Urothelium cell line (cell line): ENCODE measurements around the gene BCDIN3D.

ENCODE experiments used
- DNase-seq: peaks from one replicate; pipeline ENCODE4 v3.0.0; 2011; ENCODE audit warnings: low spot score, mixed read lengths
- FAIRE-seq: peaks from 2 replicates; lab custom pipeline; 2011; peaks lifted over from hg19 to GRCh38; lab: Jason Lieb, UNC

The BCDIN3D gene

GRCh38 chr12:49800421-49801140 lies 42.3 kb downstream of the BCDIN3D start:
- DNase-seq (no peak), FAIRE-seq (no peak)

GRCh38 chr12:49798934-49799333 lies 44.0 kb downstream of the BCDIN3D start:
- DNase-seq: no peak
- no peak for FAIRE-seq

DNA sequence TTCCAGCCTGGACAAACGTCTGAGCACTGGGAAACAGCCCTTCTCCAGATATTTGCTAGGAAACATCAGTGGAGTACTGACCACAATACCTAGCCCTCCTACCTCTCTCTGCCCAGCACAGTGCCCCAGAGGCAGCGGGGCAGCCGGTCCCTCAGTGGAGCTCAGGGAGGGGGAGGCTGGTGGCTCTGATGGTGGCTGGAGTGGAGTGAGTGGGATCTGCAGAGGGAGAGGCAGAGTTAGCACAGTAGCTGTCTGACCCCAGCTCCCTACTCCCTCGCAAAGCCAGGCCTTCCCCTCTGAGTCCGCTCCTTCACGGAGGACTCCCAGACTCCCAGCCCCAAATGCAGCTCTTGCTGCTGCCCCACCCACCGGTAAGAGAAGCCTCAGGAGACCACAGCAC lies 44.7 kb downstream of the BCDIN3D start:
- FAIRE-seq: no peak

DNA sequence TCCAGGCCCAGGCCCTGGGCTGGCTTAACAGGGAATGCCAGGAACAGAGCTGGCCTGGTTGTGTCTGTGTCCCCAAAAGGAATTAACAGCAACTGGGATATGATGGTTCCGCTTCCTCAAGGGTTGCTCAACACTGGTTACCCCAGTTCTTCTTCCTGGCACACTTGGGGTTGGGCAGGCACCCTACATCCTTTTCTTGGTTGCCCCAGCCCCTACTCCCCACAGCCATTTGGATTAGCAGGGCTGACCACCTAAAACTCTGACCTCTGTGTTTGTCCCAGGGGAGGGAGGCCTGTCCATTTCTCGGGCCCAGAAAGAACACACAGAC lies 45.5 kb downstream of the BCDIN3D start:
- no peak for DNase-seq
- no peak for FAIRE-seq

More for the DNA sequence above, 44.7 kb downstream of the BCDIN3D start:
- no peak for DNase-seq

DNA sequence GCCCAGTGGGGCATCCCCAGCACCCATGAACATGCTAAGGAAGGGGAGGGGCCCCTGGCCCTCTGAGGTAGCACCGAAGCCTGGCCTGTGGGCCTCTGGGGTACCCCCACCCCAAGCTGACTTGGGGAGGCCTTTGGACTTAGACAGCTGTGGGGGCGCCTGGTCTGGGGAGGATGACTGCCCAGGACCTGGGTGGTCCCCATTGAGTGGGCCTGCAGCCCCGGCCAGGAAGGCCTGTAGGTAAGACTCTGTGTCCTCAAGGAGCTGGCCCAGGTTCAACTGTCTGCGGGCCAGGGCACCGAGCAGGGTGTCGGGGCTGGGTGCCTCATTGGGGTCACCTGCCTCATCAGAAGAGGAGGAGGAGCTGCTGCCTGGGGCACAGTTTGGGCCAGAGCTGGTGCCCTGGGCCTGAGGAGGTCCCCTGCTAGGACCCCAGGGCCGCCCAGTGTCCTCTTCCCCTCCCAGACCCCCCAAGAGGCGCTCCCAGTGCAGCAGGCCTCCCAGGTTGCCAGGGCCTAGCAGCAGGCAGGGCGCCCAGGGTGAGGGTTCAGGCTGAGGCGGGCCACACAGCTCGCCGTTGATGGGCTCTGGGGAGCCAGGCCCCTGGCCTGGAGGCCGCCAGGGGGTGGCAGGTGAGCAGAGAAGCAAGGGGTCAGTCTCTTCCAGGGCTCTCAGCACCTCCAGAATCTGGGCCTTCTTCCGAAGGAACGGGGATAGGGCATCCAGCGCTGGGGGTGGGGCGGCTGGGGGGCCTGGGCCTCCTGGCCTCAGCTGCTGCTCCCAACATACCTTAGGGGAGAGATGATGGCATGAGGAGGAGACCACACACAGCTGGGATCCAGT lies 46.1 kb downstream of the BCDIN3D start:
- FAIRE-seq: no peak
- no peak for DNase-seq

DNA sequence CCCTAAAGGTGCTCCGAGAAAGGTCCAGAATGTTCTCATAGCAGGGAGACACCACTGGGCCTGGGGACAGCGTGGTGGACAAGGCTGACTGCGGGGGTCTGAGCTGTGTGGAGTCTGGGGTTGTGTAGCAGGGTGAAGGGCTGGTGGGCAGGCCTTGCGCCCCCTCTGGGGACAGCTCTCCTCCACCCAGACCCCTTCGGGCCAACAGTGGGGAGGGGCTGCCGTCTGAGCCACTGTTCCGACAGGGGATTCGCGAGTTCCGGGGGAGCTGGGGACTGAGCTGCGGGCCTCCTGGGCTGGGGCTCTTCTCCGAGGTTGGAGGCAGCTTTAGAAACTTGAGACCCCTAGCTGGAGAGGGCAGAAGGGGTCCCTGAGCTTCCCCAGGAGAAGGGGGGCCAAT lies 46.8 kb downstream of the BCDIN3D start:
- no peak for DNase-seq

DNA sequence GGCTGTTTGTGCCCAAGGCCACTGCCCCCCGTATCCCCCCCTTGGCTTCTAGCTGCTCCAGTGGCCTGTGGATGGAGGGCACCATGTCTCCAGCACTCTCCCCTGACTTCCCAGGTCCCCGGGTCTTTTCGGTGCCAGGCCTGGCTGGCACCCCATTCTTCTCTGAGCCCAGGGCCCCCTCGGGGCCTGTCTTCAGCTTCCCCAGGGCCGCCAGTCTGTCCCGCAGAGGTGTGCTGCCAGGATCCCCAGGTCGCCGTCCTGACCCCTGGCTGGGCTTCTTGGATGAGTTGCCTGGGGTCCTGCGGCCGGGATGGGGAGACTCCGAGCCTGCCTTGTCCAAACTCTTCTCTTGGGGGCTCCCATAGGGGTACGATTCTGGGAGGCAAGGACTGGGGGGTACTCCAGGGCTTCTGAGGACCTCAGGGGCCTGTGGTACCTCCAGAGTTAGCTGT lies 47.2 kb downstream of the BCDIN3D start:
- no peak for DNase-seq
- FAIRE-seq: no peak

More for the DNA sequence above, 46.8 kb downstream of the BCDIN3D start:
- FAIRE-seq: no peak

DNA sequence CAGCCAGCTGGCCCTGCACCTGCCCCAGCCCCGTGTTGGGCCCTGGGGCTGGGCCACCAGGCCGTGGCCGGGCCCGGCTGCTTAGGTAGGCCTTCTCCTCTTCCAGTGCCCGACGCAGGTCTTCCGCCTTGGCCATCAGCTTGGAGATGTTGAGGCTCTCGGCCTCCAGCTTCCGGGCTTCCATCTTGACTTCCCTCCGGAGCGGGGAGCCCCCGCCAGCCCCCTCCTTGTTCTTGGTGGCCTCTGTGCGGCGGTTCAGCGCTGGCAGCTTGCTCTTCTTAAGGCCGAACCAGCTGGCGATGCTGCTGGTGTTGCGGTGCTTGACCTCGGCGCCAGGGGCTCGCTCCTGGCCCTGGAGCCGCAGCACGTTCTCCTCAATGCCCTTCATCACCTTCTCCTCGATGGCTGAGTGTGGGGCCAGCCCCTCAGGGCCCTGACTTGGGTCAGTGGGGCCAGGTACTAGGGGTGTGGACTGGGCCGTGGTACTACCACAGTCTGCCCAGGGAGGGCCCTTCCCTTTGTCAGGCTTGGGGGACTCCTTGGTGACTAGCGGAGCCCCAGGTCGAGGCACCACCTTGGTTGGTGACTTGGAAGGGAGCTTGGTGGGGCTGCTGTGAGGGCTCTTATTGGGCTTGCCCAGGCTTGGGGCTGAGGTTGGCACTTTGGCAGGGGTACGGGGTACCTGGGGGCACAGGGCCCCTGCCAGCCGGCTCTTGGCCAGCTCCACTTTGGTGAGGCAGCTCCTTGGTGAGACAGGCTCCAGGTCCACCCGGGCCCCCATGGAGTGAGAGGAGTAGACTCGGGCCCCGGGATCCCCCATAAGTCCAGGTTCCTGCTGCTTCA lies 47.9 kb downstream of the BCDIN3D start:
- DNase-seq (no peak), FAIRE-seq (no peak)

DNA sequence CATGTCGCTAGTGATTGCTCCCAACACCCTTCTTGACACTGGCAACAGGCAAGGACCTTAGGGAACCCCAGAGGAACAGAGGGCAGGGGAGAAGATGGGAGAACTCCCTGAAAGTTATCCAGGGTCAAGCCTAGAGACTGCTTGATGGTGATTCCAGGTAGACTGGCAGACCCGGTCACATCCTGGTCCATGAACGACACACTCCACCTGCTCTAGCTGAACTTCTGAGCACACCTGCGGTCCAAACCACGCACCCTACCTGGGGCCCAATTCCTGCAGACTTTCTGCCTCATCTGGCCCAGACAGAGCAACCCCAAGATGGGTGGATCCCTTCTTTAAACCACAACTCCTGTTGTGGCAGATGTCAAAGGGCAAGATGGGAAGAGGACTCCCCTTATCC lies 48.9 kb downstream of the BCDIN3D start:
- FAIRE-seq: no peak
- no peak for DNase-seq

- FAIRE-seq: no peak
Observed at GRCh38 chr12:49793620-49794019, 49.3 kb downstream of the BCDIN3D start.

DNA sequence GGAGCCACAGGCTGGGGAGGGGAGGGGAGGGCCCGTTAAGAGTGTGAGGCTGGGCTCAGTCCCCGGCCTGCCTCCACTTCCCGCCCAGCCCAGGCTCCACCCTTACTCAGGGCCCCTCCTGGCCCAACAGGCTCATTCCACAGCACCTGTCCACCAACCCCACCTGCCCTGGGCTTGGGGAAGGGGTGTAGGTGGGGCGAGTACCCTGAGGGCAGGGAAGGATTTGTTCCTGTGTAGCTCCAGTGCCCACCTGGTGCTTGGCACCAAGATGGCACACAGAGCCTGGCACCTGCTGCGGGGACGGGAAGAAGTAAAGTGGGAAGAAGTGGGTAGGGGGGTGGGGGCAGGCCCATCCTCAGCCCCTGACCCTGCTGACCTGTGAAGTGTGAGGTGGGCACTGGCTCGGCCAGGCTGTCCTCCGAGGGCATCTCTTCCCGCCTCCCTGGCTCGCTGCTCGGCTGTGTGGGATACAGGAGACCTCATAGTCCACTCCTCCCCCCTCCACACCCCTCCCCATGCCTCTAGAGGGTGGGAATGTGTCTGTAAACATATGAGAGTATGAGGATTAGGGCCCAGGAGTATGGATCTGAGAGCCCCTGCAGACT lies 49.8 kb downstream of the BCDIN3D start:
- FAIRE-seq (no peak), DNase-seq (no peak)

More at GRCh38 chr12:49793620-49794019, 49.3 kb downstream of the BCDIN3D start:
- no peak for DNase-seq

DNA sequence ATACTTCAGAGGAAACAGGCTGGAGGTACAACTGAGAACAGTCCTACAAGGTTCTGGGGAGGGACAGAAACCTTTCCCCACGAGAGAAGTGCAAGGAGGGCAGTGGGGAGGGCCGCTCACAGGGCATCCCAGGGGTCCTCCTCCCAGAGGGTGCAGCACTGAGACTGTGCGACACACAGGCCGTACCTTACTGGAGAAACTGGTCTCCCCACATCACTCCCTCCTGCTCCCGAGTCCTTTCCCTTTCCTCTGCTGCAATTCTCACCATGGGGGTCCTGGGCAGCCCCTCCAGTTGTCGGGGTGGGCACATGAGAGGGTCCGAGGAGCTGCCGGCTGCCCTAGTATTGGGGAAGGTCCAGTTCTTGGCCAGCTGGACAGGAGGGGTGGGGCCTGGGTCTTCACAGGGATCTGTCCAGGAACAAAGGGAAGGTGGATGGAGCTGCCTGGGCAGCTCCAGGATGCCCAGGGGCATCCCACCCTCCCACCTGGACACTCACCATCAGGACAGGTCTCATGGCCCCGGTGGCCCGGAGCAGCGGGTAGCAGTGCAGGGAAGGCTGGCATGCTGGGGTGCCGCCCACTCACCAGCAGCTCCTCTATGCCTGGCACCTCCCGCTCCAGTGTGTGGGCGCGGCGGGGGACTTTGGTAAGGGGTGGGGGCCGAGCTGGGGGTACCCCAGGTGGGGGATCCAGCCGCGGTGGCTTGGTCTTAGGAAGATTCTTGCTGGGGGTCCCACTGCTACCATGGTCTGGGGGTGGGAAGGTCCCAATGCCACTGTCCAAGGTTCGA lies 50.5 kb downstream of the BCDIN3D start:
- no peak for FAIRE-seq
- no peak for DNase-seq

DNA sequence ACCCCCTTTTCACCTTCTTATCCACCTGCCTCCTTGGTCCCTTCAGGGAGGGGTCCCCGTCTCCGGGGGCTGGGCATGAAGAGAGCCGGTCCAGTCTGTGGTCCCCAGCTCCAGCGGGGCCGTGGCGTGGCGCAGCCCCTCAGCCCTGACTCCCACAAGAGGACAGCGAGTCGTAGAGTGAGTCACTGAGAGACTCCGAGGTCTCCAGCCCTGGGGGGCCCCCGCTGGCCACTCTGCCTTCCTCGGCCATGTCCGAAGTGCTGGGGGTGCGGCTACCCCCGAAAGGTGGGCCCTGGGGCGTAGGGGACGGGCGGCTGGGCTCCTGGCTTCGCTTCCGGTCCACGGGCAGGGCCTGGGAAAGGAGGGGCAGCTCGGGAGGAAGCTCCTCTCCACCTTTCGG lies 51.2 kb downstream of the BCDIN3D start:
- no peak for FAIRE-seq
- DNase-seq: no peak

GRCh38 chr12:49790741-49791555 lies 52.0 kb downstream of the BCDIN3D start:
- FAIRE-seq (no peak), DNase-seq (no peak)

GRCh38 chr12:49789992-49790391 lies 52.9 kb downstream of the BCDIN3D start:
- FAIRE-seq: no peak
- DNase-seq: no peak

- FAIRE-seq (no peak), DNase-seq (no peak)
Observed at GRCh38 chr12:49787672-49788071, 55.2 kb downstream of the BCDIN3D start.
